Stimulated activated CD8-positive, alpha-beta memory T cell treated with anti-CD3 and anti-CD28 coated beads, Interleukin-4, amount 100 ng/mL, for 24 hours (primary cell): ENCODE data around the gene B3GNT9.

Experiments
- DNase-seq: peaks from one replicate; pipeline ENCODE4 v3.0.0-alpha.2; 2020; ENCODE audit warnings: low read depth

B3GNT9 gene

DNA sequence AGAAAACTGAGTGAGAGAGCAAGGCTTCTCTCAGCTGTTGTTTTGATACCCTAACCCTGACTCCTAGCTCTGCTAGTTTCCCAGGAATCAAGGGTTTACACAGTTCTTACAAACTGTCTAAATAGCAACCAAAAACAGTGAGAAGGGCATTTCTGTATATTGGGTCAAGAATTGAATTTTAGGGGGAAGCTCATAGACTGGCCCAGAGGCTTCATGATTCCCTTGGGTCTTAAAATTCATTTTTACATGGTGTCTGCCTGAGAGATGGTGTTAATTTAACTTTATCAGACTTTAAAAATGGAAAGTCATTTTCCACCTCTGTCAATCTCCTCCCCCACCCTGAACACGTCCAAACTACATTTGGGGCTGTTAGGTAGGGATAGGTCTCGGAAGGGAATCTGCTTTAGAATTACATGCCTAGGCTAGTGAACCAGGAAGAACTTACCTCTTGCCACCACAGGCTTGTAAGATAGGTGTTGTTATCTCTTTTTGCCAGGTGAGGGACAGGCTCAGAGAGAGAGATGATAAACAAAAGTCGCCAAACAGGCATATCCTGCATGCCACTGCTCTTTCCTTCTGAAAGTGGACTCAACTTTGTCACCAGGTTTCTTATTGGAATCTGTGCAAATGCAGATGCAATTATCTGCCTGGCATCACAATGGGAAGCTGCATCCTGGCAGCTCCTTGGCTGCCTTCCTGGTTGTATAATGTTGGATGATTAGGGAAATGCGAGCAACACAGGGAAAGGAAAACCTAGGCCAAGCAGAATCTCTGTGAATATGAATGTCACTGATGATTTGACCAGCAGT, 38.0 kb downstream of the B3GNT9 start:
- no peak for DNase-seq

GRCh38 chr16:67111951-67112444, 38.8 kb downstream of the B3GNT9 start:
- DNase-seq, result no peak

GRCh38 chr16:67109407-67110135, 41.2 kb downstream of the B3GNT9 start, which contains the start of gene PHAF1:
TSS of gene PHAF1 (plus strand) at chr16:67109941. CDS start at chr16:67110176, 235 bp downstream.
- peak; percentile 95 for DNase-seq

DNA sequence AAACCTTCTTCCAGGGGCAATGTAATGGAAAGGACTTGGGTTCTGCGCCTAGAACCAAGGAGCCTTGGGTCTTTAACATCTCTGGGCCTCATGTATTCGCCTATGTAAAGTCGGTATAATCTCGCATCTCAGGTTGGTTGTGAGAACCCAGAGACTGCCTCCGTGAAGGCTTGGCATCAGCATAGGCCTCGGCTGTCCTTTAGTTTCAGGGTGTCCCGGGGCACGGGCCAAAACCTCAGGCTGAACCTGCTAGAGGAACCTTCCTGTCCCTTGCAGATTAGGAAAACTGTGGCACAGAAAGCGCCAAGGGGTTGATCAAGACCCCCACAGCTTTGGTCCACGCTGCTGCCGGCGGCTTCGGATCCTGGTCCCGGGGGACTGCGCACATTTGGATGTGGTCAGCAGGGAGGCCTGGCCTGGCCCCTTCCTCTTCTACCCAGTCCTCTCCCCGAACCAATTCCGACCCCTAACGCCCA, 41.8 kb downstream of the B3GNT9 start:
- no peak for DNase-seq

DNA sequence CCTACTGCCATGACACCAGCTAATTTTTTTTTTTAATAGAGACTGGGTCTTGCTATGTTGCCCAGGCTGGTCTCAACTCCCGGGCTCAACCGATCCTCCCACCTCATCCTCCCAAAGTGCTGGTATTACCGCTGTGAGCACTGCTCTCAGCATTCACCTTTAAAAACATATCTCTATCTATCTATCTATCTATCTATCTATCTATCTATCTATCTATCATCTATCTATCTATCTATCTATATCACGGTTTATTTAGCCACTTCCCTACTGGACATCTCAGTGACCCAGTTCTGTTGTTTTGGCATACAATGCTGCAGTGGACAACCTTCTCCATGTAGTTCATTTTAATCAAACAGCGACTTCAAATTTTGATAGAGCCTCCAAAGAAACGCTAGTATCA, 42.3 kb downstream of the B3GNT9 start:
- no peak for DNase-seq

DNA sequence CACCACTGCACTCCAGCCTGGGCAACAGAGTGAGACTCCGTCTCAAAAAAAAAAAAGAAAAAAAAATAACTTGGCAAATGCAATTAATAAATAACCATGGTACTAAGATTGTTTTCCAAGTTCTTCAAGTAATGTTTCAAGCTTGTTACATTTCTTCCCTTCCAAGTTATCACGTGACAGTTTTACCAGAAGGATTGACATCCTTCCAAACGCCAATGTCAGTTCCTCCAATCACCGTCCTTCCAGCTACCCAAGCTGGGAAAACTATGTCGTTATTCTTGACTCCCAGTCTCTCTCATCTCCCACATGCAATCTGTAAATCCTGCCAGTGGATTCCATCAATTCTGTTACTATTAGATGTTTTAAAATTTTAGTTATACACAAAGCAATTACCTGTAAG, 44.9 kb downstream of the B3GNT9 start:
- no peak for DNase-seq

DNA sequence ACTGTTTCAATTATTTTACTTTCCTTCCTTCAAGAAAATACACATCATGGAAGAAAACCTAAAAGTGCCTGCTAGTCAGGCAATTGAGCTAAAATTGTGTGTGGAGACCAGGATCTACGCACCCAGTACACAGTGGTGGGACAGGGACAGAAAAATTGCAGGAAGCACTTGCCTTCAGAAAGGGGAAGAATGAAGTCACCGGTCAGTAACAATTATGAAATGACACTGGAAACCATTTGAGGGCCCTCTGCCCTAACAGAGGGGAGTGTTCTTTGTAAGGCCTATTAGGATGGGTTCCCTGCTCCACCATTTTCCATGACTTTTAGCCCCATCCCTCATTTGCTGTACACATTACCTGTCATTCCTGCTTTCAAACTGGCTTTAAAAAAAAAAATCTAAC, 45.6 kb downstream of the B3GNT9 start:
- no peak for DNase-seq

DNA sequence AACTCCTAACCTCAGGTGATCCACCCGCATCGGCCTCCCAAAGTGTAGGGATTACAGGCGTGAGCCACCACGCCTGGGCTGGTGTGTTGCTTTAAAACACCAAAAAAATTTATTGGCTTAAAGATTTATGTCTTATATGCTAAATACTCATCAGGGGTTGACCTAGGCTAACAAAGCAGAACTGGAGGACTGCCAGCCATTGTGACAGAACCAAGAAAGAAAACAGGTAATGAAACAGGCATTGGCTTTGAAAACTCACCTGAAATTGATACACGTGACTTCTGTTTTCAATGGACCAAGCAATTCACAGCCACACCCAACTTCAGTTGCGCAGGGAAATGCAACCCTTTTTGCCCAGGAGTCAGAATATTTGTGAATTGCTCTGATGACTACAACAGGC, 46.0 kb downstream of the B3GNT9 start:
- no peak for DNase-seq

GRCh38 chr16:67104061-67104460, 46.7 kb downstream of the B3GNT9 start:
- DNase-seq, result no peak

DNA sequence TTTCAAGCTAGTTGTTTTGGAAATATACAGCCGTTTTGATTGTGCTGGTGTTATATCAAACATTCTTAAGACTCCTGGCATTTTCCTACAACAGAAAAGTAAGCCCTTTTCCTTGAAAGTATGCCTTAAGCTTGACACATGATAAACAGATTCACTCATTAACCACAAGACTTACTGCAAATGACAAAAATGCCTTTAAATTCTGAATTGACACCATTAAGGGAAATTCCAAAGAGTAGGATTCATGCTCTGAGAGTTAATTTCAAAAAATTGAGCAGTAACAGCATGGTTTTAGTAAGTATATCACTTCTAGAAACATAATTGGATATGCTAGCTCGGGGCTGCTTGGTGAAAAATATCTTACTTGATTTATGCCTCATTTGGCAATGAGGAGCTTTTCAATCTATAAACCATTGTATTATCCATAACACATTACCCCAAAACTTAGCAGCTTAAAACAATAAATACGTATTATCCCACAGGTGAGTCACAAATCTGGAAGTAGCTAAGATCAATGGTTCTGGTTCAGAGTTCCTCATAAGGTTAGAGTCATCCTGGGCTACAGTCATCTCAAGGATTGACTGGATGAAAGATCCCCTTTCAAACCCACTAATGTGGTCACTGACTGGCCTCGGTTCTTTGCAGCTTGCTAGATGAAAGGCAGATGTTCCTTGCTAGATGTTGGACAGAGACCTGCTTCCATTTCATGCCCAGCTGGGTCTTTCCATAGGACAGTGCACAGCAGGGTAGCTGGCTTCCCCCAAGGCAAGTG, 49.3 kb downstream of the B3GNT9 start:
- no peak for DNase-seq

- DNase-seq, result no peak
These were observed 50.1 kb downstream of the B3GNT9 start for GRCh38 chr16:67100569-67101310.

DNA sequence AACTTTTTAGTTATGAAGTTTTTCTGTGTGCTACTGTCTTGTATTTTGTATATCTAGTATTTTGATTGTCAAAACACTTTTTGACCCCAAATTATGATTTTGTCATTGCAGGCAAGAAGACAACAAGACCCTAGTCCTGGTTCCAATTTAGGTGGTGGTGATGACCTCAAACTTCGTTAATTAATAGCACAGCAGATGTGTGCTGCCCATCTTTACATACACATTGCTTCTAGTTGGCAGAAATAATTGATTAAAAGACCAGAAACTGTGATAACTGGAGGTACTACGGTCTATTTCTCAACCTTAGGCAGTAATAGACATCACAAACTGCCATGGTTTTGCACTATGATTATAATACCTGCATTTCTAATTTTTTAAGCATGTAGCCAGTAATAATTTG, 52.2 kb downstream of the B3GNT9 start:
- no peak for DNase-seq
